Muscle of leg (tissue), 11 donors: ENCODE measurements around the gene CPAMD8. TPM values are rescaled to one million over a fixed set of nuclear protein-coding genes. Genes with fewer than 3 reads are reported as not detected.
"Not testable (repeated sequence)": the region's sequence is repeated elsewhere in the genome, so short reads cannot be mapped to it uniquely, and the experiment has no call there.

Experiments
- DNase-seq: peaks from one replicate; pipeline ENCODE4 v3.0.0; 2013
- H3K27ac ChIP-seq: one replicate; pipeline ENCODE4 v1.5.1; 2013; ENCODE audit warnings: mild to moderate bottlenecking, low read length, control low read depth
- H3K27me3 ChIP-seq: one replicate; pipeline ENCODE4 v1.6.1; 2013; ENCODE audit warnings: low read length; ENCODE audit not compliant: control insufficient read depth, insufficient read depth
- H3K36me3 ChIP-seq: one replicate; pipeline ENCODE4 v1.6.1; 2013; ENCODE audit warnings: low read length; ENCODE audit not compliant: control insufficient read depth, insufficient read depth
- H3K4me1 ChIP-seq: one replicate; pipeline ENCODE4 v1.6.1; 2013; ENCODE audit warnings: low read length; ENCODE audit not compliant: control insufficient read depth, insufficient read depth
- H3K4me3 ChIP-seq: one replicate; pipeline ENCODE4 v1.5.1; 2013; ENCODE audit warnings: low read length, control low read depth
- H3K9me3 ChIP-seq: replicated peaks from 2 replicates; pipeline ENCODE4 v1.6.1; 2013; ENCODE audit warnings: low read depth, low read length; ENCODE audit not compliant: control insufficient read depth
- WGBS: methylation state at CpG from one replicate; pipeline ENCODE4 v1.1.5; 2013; ENCODE audit warnings: missing lambda C conversion rate; ENCODE audit not compliant: insufficient coverage; 5-methylcytosine and 5-hydroxymethylcytosine counted together
- polyA plus RNA-seq, 8 donors: library from polyadenylated mRNA; unstranded; fragments of 120-200 nt; gene quantifications; one replicate each; pipeline versions ENCODE4 v1.2.1 to v1.2.3, GENCODE V29; 2013; ENCODE audit warnings: inconsistent platforms in 1 of 8, low replicate concordance in 1 of 8; ENCODE audit not compliant: insufficient read length in 8 of 8, insufficient read depth in 1 of 8
- total RNA-seq: library from RNA; stranded (reverse); fragments of 120-200 nt; gene quantifications from one replicate; pipeline ENCODE4 v1.2.4, GENCODE V29; 2013

The CPAMD8 gene
- total and polyA plus RNA-seq, 9 donors: 2.2 to 10.1 (median 5.2) TPM

DNA sequence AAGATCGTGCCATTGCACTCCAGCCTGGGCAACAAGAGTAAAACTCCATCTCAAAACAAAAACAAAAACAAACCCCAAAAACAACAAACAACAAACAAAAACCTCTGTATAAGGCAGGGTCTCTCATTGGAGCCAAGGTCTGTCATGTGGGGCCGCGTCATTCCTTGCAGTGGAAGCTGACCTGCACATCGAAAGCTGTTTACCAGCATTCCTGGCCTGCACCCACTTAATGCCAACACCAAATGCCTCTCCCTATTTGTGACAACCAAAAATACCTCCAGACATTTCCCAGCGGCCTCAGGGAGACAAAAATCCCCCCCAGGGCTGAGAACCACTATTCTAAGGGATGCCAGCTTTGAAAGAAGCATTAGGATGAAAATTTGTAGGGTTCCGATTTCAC, 1.2 kb downstream of the CPAMD8 start:
- H3K4me3 ChIP-seq: no peak overlapping the region
- H3K9me3 ChIP-seq: peaks cover 19% of the 10 kb centered on the region
- no peak for DNase-seq
- H3K4me1 ChIP-seq: peaks cover 10% of the 10 kb centered on the region
- 76% methylated on average over 3 of the region's 6 CpGs for WGBS
- no peaks in the 10 kb centered on the region for H3K36me3 ChIP-seq
- H3K27ac ChIP-seq: no peak overlapping the region
- H3K27me3 ChIP-seq: peaks cover 33% of the 10 kb centered on the region

DNA sequence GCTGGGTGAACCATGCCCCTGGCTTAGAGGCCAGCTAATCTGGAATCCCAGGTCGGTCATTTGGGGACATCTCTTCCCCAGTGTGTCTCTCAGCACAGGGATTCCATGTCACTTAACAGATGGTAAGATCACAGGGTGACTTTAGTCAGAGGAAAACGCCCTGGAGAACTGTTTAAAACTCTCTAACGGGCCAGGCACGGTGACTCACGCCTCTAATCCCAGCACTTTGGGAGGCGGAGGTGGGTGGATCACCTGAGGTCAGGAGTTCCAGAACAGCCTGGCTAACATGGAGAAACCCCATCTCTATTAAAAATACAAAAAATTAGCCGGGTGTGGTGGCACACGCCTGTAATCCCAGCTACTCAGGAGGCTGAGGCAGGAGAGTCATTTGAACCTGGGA, 1.7 kb downstream of the CPAMD8 start:
- not testable (repeated sequence) for H3K4me3 ChIP-seq, H3K27ac ChIP-seq, DNase-seq, H3K36me3 ChIP-seq, H3K4me1 ChIP-seq
- H3K9me3 ChIP-seq: peaks cover 19% of the 10 kb centered on the region
- WGBS: 77% methylated on average over 5 of the region's 8 CpGs
- peaks cover 33% of the 10 kb centered on the region for H3K27me3 ChIP-seq

DNA sequence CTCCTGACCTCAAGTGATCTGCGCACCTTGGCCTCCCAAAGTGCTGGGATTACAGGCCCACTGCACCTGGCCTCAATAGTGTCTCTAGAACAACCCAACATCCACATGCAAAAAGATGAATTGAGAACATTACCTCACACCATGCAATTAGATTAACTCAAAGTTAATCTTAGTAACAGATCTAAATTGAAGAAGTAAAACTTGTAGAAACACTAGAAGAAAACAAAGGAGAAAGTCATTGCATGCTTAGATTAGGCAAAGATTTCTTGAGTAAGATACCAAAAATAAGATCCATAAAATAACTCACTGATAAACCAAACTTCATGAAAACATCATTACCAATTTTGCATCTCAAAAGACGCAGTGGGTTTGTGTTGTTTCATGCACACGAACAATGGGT, 2.8 kb downstream of the CPAMD8 start:
- WGBS: no CpG with 5 or more reads among the region's 3 CpGs

DNA sequence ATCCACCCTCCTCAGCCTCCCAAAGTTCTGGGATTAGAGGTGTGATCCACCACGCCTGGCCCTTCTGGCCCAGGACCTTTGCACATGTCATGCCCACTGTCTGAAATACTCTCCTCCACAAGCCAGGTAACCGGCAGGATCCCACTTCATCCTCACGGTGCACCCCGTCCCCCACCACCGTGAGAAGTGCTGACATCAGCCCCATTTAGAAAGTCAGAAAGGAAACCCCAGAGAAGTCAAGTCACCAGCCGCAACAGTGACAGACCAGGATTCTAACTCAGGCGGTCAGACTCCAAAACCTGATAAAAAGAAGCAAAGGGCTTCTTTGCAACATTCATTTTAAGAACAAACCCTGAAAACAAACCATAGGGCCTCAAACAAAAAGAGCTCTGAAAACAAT, 3.9 kb downstream of the CPAMD8 start:
- Histone ChIP-seq H3K27ac (no peak overlapping the region), H3K4me3 (no peak overlapping the region), H3K9me3 (peaks cover 19% of the 10 kb centered on the region), H3K36me3 (no peaks in the 10 kb centered on the region), H3K4me1 (peaks cover 10% of the 10 kb centered on the region), H3K27me3 (peaks cover 27% of the 10 kb centered on the region)
- no peak for DNase-seq
- whole genome bisulfite sequencing: 78% methylated on average over 7 of the region's 7 CpGs

More for the DNA sequence above, 2.8 kb downstream of the CPAMD8 start:
- DNase-seq: no peak
- Histone ChIP-seq H3K36me3 (no peaks in the 10 kb centered on the region), H3K4me1 (peaks cover 10% of the 10 kb centered on the region), H3K27me3 (peaks cover 33% of the 10 kb centered on the region), H3K4me3 (no peak overlapping the region), H3K9me3 (peaks cover 19% of the 10 kb centered on the region), H3K27ac (no peak overlapping the region)

DNA sequence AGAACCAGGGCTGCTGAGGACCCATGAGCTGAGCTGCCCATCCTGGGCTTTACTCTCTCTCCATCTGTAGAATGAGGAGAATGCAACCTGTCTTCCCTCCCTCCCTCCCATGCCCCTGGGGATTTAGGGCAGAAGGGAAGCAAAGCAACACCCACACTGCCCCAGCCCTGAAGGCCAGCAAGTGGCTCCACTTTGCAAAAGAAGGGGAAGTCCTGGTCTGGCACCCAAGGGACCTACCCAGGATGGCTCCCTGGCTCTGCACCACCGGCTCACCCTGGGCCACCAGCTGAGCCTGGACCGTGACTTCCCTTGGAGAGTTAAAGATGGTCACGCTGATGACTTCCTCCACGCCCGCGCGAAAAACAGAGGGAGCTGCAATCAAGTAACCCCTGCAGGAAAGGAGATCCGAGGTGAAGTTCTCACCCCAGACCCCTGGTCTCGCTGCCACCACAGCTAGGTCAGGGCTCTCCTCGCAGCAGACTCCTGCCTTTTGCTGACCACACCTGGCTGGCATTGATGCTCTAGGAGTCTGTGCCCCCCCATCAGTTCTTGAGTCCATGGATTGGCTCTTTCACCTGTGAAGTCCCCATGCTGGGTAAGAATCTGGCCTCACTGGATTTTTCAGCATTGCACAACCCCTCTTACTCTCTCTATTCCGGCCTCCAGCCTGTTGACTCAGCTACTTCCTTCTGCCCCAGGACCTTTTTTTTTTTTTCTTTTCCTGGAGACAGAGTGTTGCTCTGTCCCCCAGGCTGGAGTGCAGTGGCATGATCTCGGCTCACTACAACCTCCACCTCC, 4.6 kb downstream of the CPAMD8 start:
- Histone ChIP-seq H3K4me1 (peaks cover 10% of the 10 kb centered on the region), H3K27ac (no peak overlapping the region), H3K36me3 (no peaks in the 10 kb centered on the region), H3K9me3 (peaks cover 19% of the 10 kb centered on the region), H3K27me3 (peaks cover 20% of the 10 kb centered on the region), H3K4me3 (no peak overlapping the region)
- 78% methylated on average over 11 of the region's 12 CpGs for WGBS
- no peak for DNase-seq

DNA sequence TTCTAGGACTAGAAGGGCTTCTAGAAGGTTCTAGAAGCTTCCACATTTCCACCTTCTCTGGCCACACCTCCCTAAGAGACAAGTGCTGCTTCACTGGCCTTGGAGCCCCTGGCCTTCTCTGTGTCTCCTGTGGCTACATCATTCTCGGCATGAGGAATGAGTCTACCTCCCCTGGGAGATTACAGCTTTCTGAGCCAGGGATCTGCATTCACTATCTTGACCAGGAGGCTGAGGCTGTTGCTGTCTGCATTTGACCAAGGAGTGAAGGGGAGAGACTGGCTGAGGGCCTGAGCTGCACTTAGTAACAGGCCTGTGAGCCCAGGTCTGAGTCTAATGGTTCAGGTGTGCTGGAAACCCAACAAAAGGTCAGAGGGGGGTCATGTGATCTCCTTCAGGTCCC, 5.3 kb downstream of the CPAMD8 start:
- peaks cover 19% of the 10 kb centered on the region for H3K9me3 ChIP-seq
- DNase-seq: no peak
- no CpG with 5 or more reads among the region's 1 CpG for WGBS
- peaks cover 10% of the 10 kb centered on the region for H3K4me1 ChIP-seq
- no peak overlapping the region for H3K27ac ChIP-seq
- H3K36me3 ChIP-seq: no peaks in the 10 kb centered on the region
- H3K4me3 ChIP-seq: no peak overlapping the region
- peaks cover 19% of the 10 kb centered on the region for H3K27me3 ChIP-seq

DNA sequence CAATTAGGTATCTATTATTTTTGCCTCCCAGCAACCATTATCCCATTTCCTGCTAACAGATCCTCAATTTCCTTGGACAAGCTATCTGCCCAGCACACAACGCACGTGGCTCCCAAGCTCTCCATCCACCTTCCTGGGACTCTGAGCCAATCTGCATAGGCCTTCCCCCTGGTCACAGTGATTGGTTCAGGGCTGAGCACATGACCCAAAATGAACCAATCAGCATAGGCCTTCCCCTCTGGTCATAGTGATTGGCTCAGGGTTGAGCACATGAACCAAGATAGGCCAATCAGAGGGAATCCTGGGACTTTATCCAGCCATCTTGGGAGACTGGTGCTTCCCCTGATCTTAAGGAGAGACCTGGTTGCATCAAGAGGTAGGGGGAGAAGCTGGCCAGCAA, 5.8 kb downstream of the CPAMD8 start:
- peaks cover 14% of the 10 kb centered on the region for H3K27me3 ChIP-seq
- peaks cover 5% of the 10 kb centered on the region for H3K4me1 ChIP-seq
- no peaks in the 10 kb centered on the region for H3K36me3 ChIP-seq
- DNase-seq: no peak
- H3K4me3 ChIP-seq: no peak overlapping the region
- 72% methylated on average over 2 of the region's 2 CpGs for WGBS
- H3K27ac ChIP-seq: no peak overlapping the region
- peaks cover 19% of the 10 kb centered on the region for H3K9me3 ChIP-seq

DNA sequence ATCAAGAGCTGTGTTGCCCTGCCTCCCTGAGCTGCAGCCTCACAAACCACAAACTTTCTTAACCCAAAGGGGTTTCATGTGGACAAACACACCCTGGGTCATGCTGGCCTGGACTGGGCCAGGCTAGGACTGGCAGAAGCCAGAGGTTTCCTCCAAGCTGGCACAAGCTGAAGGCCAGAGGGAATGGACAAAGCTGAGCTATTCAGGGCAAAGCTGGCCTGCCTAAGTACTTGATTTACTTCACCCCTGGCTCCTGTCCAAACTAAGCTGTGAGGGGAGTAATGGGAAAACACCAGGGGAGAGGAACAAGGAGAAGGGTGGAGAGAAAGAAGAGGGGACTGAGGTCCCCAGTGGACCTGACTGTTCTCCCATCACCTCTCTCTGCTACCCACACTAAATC, 6.2 kb downstream of the CPAMD8 start:
- no peak for DNase-seq
- peaks cover under 1% of the 10 kb centered on the region for H3K4me1 ChIP-seq
- peaks cover 10% of the 10 kb centered on the region for H3K27me3 ChIP-seq
- H3K36me3 ChIP-seq: no peaks in the 10 kb centered on the region
- H3K27ac ChIP-seq: no peak overlapping the region
- no peak overlapping the region for H3K4me3 ChIP-seq
- peaks cover 19% of the 10 kb centered on the region for H3K9me3 ChIP-seq

DNA sequence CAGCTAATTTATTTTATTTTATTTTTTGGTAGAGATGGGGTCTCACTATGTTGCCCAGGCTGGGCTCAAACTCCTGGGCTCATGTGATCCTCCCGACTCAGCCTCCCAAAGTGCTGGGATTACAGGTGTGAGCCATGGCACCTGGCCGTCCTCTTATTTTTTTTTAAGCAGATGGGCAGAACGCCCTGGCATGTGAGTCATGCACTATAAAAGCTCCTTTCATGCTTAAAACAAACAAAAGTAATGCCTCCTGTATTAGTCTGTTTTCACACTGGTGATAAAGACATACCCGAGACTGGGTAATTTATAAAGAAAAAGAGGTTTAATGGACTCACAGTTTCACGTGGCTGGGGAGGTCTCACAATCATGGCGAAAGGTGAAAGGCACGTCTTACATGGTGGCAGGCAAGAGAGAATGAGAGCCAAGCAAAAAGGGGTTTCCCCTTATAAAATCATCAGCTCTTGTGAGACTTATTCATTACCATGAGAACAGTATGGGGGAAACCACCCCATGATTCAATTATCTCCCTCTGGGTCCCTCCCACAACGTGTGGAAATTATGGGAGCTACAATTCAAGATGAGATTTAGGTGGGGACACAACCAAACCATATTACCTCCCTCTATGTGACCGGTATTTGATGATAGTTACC, 12.3 kb downstream of the CPAMD8 start:
- H3K36me3 ChIP-seq, H3K9me3 ChIP-seq, H3K27ac ChIP-seq, DNase-seq, H3K4me3 ChIP-seq, H3K27me3 ChIP-seq, H3K4me1 ChIP-seq: not testable (repeated sequence)
- 83% methylated on average over 3 of the region's 9 CpGs for WGBS

DNA sequence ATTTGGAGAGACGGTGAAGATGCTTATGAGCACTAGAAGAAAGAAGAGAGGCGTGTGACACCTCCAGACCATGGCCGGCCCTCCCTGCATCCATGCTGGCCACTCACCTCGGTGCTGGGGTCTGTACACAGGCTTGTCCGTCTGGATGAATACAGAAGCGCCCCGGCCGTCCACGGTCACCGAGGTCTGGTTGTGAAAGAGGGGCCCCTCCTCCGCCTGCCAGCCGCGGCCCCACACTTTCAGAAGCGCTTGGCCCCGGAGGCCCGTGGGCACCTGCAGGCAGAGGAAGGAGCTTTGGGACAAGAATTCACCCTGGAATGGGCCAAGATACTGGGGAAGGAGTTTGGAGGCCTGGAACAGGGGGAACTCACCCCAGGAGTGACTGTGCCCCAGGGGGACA, 15.1 kb downstream of the CPAMD8 start:
- Histone ChIP-seq H3K4me3 (no peak overlapping the region), H3K27ac (no peak overlapping the region), H3K9me3 (no peaks in the 10 kb centered on the region), H3K4me1 (no peaks in the 10 kb centered on the region), H3K36me3 (no peaks in the 10 kb centered on the region), H3K27me3 (no peaks in the 10 kb centered on the region)
- DNase-seq: no peak
- WGBS: 100% methylated on average over 1 of the region's 16 CpGs
